ENCODE data around the gene PNKP. TPM values are rescaled to one million over a fixed set of nuclear protein-coding genes. Genes with fewer than 3 reads are reported as not detected.

Gene PNKP
- total and polyA plus RNA-seq, 9 of the 15 experiments (the other 6 are each of a cell fraction or from before 2014, with no cell fraction given): 2.8 to 85.4 (median 25.3) TPM

DNA sequence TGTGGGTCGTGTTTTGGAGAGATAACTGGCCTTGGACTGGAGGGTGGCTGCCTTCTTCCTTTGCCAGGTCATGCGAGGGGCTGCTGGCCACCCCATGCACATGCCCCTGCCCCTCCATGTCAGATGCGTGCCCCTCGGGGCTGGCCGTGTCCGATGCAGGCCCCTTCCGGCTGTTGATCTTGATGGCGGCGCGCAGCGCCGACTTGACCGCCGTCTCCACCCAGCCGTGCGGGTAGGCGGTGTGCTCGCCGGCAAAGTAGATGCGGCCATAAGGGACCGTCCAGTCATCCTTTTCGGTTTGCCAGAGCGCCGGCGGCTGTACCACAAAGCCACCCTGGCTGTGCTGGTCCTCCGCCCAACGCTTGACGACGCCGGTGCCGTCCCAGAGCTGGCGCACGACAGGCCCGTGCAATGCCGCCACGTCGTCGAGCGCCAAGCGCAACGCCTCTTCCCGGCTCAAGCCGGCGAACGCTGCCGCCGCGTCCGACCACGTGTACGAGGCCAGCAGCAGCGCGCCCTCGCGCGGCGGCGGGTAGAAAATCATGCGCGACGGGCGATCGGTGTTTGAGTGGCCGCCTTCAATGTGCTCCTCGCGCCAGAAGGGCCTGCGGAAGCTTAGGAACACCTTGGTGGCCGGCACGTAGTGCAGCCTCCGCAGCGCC is 22.4 kb upstream of the PNKP start (continued):
- TF ChIP-seq, protein P1, sequence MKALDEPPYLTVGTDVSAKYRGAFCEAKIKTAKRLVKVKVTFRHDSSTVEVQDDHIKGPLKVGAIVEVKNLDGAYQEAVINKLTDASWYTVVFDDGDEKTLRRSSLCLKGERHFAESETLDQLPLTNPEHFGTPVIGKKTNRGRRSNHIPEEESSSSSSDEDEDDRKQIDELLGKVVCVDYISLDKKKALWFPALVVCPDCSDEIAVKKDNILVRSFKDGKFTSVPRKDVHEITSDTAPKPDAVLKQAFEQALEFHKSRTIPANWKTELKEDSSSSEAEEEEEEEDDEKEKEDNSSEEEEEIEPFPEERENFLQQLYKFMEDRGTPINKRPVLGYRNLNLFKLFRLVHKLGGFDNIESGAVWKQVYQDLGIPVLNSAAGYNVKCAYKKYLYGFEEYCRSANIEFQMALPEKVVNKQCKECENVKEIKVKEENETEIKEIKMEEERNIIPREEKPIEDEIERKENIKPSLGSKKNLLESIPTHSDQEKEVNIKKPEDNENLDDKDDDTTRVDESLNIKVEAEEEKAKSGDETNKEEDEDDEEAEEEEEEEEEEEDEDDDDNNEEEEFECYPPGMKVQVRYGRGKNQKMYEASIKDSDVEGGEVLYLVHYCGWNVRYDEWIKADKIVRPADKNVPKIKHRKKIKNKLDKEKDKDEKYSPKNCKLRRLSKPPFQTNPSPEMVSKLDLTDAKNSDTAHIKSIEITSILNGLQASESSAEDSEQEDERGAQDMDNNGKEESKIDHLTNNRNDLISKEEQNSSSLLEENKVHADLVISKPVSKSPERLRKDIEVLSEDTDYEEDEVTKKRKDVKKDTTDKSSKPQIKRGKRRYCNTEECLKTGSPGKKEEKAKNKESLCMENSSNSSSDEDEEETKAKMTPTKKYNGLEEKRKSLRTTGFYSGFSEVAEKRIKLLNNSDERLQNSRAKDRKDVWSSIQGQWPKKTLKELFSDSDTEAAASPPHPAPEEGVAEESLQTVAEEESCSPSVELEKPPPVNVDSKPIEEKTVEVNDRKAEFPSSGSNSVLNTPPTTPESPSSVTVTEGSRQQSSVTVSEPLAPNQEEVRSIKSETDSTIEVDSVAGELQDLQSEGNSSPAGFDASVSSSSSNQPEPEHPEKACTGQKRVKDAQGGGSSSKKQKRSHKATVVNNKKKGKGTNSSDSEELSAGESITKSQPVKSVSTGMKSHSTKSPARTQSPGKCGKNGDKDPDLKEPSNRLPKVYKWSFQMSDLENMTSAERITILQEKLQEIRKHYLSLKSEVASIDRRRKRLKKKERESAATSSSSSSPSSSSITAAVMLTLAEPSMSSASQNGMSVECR (CRISPR knock-in tag; IDR thresholded peaks at IDR 0.05): peak; percentile 99
- TF ChIP-seq GABPB2 (CRISPR knock-in tag; conservative IDR thresholded peaks at IDR 0.05): no peak
- peak; percentile 90 for TF ChIP-seq FUS (optimal IDR thresholded peaks at IDR 0.05; ENCODE audit: low read depth, low read length)
- TF ChIP-seq ZFX (CRISPR knock-in tag; IDR thresholded peaks at IDR 0.05): peak; percentile 99
- no peak for TF ChIP-seq PURB (CRISPR knock-in tag; IDR thresholded peaks at IDR 0.05; ENCODE audit: low read depth)
- peak; percentile 59; the same call in 1 of the 2 replicates for TF ChIP-seq HLTF (IDR thresholded peaks at IDR 0.05)
- no peak for TF ChIP-seq LARP7 (IDR thresholded peaks at IDR 0.05)
- TF ChIP-seq ZNF584 (CRISPR knock-in tag; IDR thresholded peaks at IDR 0.05; ENCODE audit: low read depth): 0 out of 2 replicates have a peak, but pooled peaks have one; percentile 71
- TF ChIP-seq, protein P2, sequence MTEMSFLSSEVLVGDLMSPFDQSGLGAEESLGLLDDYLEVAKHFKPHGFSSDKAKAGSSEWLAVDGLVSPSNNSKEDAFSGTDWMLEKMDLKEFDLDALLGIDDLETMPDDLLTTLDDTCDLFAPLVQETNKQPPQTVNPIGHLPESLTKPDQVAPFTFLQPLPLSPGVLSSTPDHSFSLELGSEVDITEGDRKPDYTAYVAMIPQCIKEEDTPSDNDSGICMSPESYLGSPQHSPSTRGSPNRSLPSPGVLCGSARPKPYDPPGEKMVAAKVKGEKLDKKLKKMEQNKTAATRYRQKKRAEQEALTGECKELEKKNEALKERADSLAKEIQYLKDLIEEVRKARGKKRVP (CRISPR knock-in tag; IDR thresholded peaks at IDR 0.05): no peak; the same call in 1 of the 2 replicates
- TF ChIP-seq, protein P3, sequence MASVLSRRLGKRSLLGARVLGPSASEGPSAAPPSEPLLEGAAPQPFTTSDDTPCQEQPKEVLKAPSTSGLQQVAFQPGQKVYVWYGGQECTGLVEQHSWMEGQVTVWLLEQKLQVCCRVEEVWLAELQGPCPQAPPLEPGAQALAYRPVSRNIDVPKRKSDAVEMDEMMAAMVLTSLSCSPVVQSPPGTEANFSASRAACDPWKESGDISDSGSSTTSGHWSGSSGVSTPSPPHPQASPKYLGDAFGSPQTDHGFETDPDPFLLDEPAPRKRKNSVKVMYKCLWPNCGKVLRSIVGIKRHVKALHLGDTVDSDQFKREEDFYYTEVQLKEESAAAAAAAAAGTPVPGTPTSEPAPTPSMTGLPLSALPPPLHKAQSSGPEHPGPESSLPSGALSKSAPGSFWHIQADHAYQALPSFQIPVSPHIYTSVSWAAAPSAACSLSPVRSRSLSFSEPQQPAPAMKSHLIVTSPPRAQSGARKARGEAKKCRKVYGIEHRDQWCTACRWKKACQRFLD (CRISPR knock-in tag; IDR thresholded peaks at IDR 0.05): peak; percentile 97
- TF ChIP-seq ZNF57 (CRISPR knock-in tag; IDR thresholded peaks at IDR 0.05): no peak
- no peak; a peak in 1 of 4 replicates for TF ChIP-seq ETV6 (IDR thresholded peaks at IDR 0.05; ENCODE audit: borderline replicate concordance in 1 of 2, low read depth in 2 of 2, low read length in 1 of 2)
- peak; percentile 99; the same call in 1 of the 2 replicates for TF ChIP-seq ETV6 (CRISPR knock-in tag; IDR thresholded peaks at IDR 0.05; ENCODE audit: borderline replicate concordance)
- peak; percentile 23; the same call in 1 of the 2 replicates for TF ChIP-seq ZSCAN29 (IDR thresholded peaks at IDR 0.05)
- TF ChIP-seq NEUROD1 (IDR thresholded peaks at IDR 0.05; ENCODE audit: borderline replicate concordance, low read depth, low read length, partially characterized antibody): peak; percentile 84
- no peak; the same call in 1 of the 2 replicates for TF ChIP-seq HNRNPL (IDR thresholded peaks at IDR 0.05; ENCODE audit: low read depth, low read length)
- TF ChIP-seq, protein P4, sequence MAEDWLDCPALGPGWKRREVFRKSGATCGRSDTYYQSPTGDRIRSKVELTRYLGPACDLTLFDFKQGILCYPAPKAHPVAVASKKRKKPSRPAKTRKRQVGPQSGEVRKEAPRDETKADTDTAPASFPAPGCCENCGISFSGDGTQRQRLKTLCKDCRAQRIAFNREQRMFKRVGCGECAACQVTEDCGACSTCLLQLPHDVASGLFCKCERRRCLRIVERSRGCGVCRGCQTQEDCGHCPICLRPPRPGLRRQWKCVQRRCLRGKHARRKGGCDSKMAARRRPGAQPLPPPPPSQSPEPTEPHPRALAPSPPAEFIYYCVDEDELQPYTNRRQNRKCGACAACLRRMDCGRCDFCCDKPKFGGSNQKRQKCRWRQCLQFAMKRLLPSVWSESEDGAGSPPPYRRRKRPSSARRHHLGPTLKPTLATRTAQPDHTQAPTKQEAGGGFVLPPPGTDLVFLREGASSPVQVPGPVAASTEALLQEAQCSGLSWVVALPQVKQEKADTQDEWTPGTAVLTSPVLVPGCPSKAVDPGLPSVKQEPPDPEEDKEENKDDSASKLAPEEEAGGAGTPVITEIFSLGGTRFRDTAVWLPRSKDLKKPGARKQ (CRISPR knock-in tag; IDR thresholded peaks at IDR 0.05): no peak
- TF ChIP-seq ZNF583 (CRISPR knock-in tag; IDR thresholded peaks at IDR 0.05): 0 out of 2 replicates have a peak, but pooled peaks have one; percentile 23
- TF ChIP-seq, protein P5, sequence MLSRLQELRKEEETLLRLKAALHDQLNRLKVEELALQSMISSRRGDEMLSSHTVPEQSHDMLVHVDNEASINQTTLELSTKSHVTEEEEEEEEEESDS (CRISPR knock-in tag; IDR thresholded peaks at IDR 0.05): no peak
- TF ChIP-seq FOSL1 (tag; conservative IDR thresholded peaks at IDR 0.05): peak; percentile 67; the same call in 1 of the 2 replicates
